Type B pancreatic cell (in vitro differentiated cells): ENCODE results near the gene TNFRSF8. TPM values are rescaled to one million over a fixed set of nuclear protein-coding genes. Genes with fewer than 3 reads are reported as not detected.

ENCODE experiments used
- DNase-seq: peaks from one replicate; pipeline ENCODE4 v3.0.0; 2021; ENCODE audit warnings: mixed read lengths; ENCODE audit not compliant: unreplicated experiment; ENCODE audit errors: extremely low spot score
- H3K27ac Mint-ChIP-seq: 2 replicates; pipeline ENCODE4 v1.8.0; 2021; ENCODE audit warnings: mild to moderate bottlenecking, mixed read lengths
- H3K27me3 Mint-ChIP-seq: 2 replicates; pipeline ENCODE4 v1.8.0; 2021; ENCODE audit warnings: mixed read lengths
- H3K36me3 Mint-ChIP-seq: 2 replicates; pipeline ENCODE4 v1.8.0; 2021; ENCODE audit warnings: mixed read lengths
- H3K4me1 Mint-ChIP-seq: one replicate; pipeline ENCODE4 v1.8.0; 2021; ENCODE audit warnings: mixed read lengths; ENCODE audit not compliant: unreplicated experiment
- H3K4me3 Mint-ChIP-seq: 2 replicates; pipeline ENCODE4 v1.8.0; 2021; ENCODE audit warnings: mild to moderate bottlenecking, mixed read lengths
- H3K9me3 Mint-ChIP-seq: 2 replicates; pipeline ENCODE4 v1.8.0; 2021; ENCODE audit warnings: mixed read lengths
- CTCF ChIP-seq: fragments of 200-600 bp; sonication (generic); conservative IDR thresholded peaks from 2 replicates; pipeline ENCODE4 v1.5.0; 2021; ENCODE audit warnings: antibody characterized with exemption, mild to moderate bottlenecking
- total RNA-seq: library from RNA; stranded (reverse); gene quantifications from 2 replicates; pipeline ENCODE4 v1.2.1, GENCODE V29; 2021; ENCODE audit warnings: low replicate concordance

Gene TNFRSF8
- total RNA-seq, 1 donor from 2014 or later, result 0.07 TPM

GRCh38 chr1:12112711-12113161, 49.6 kb downstream of the TNFRSF8 start:
- TF ChIP-seq CTCF, result no peak
- DNase-seq, result no peak
- no peaks in the 10 kb centered on the region for H3K27me3 Mint-ChIP-seq
- H3K4me3 Mint-ChIP-seq, result no peak overlapping the region
- H3K9me3 Mint-ChIP-seq, result no peaks in the 10 kb centered on the region
- H3K36me3 Mint-ChIP-seq, result no peaks in the 10 kb centered on the region
- H3K4me1 Mint-ChIP-seq, result no peaks in the 10 kb centered on the region
- no peak overlapping the region for H3K27ac Mint-ChIP-seq

- Mint-ChIP-seq H3K27me3 (no peaks in the 10 kb centered on the region), H3K36me3 (no peaks in the 10 kb centered on the region), H3K27ac (no peak overlapping the region), H3K4me3 (no peak overlapping the region), H3K9me3 (no peaks in the 10 kb centered on the region), H3K4me1 (no peaks in the 10 kb centered on the region)
- TF ChIP-seq CTCF, result no peak
- DNase-seq, result no peak
These were observed 50.6 kb downstream of the TNFRSF8 start for GRCh38 chr1:12113433-12114339.

GRCh38 chr1:12114340-12114683, 51.2 kb downstream of the TNFRSF8 start:
- Mint-ChIP-seq H3K27me3 (no peaks in the 10 kb centered on the region), H3K36me3 (no peaks in the 10 kb centered on the region), H3K9me3 (no peaks in the 10 kb centered on the region), H3K4me3 (no peak overlapping the region), H3K4me1 (no peaks in the 10 kb centered on the region), H3K27ac (no peak overlapping the region)
- DNase-seq, result no peak
- TF ChIP-seq CTCF, result no peak

- TF ChIP-seq CTCF, result no peak
- H3K4me3 Mint-ChIP-seq, result no peak overlapping the region
- peaks cover under 1% of the 10 kb centered on the region for H3K27me3 Mint-ChIP-seq
- no peaks in the 10 kb centered on the region for H3K4me1 Mint-ChIP-seq
- DNase-seq, result no peak
- H3K36me3 Mint-ChIP-seq, result no peaks in the 10 kb centered on the region
- no peaks in the 10 kb centered on the region for H3K9me3 Mint-ChIP-seq
- no peak overlapping the region for H3K27ac Mint-ChIP-seq
These were observed 51.8 kb downstream of the TNFRSF8 start for GRCh38 chr1:12114916-12115315.

GRCh38 chr1:12121212-12122003, 58.3 kb downstream of the TNFRSF8 start:
- no peak overlapping the region for H3K27ac Mint-ChIP-seq

More at GRCh38 chr1:12121212-12122003, 58.3 kb downstream of the TNFRSF8 start:
- Mint-ChIP-seq H3K36me3 (no peaks in the 10 kb centered on the region), H3K27me3 (peaks cover 20% of the 10 kb centered on the region), H3K4me1 (no peaks in the 10 kb centered on the region), H3K9me3 (no peaks in the 10 kb centered on the region), H3K4me3 (no peak overlapping the region)
- no peak for DNase-seq
- no peak for TF ChIP-seq CTCF
